Heart left ventricle (tissue), 16 donors: ENCODE results near the gene CELF4. TPM values are rescaled to one million over a fixed set of nuclear protein-coding genes. Genes with fewer than 3 reads are reported as not detected.

ENCODE experiments used
- ATAC-seq, 4 donors: fragments of 200-7000 bp; cut with Tn5 transposase; one replicate each; pipeline ENCODE4 v1.9.1; 2020 to 2022; ENCODE audit warnings: moderate library complexity in 4 of 4, mild to moderate bottlenecking in 3 of 4, moderate number of reproducible peaks in 1 of 4
- DNase-seq, 5 donors: peaks; one replicate each; pipeline ENCODE4 v3.0.0-alpha.2; 2020
- H3K27ac ChIP-seq, 12 donors: fragments of 200-600 bp; sonication (generic) in 4 of 12; one replicate each; pipeline versions ENCODE4 v1.5.0 to v1.8.0; 2016 to 2022; ENCODE audit warnings: mild to moderate bottlenecking in 2 of 12
- H3K27me3 ChIP-seq, 9 donors: fragments of 200-600 bp; sonication (generic) in 2 of 9; one replicate each; pipeline versions ENCODE4 v1.5.1 to v1.8.0; 2016 to 2022; ENCODE audit warnings: mild to moderate bottlenecking in 3 of 9
- H3K36me3 ChIP-seq, 9 donors: fragments of 200-600 bp; sonication (generic) in 2 of 9; one replicate each; pipeline versions ENCODE4 v1.5.0 to v1.8.0; 2018 to 2022; ENCODE audit warnings: mild to moderate bottlenecking in 2 of 9
- H3K4me1 ChIP-seq, 12 donors: fragments of 200-600 bp; sonication (generic) in 4 of 12; one replicate each; pipeline versions ENCODE4 v1.5.0 to v1.8.0; 2016 to 2022; ENCODE audit warnings: mild to moderate bottlenecking in 3 of 12
- H3K4me3 ChIP-seq, 12 donors: fragments of 200-600 bp; sonication (generic) in 4 of 12; one replicate each; pipeline versions ENCODE4 v1.5.0 to v1.8.0; 2017 to 2022; ENCODE audit warnings: mild to moderate bottlenecking in 9 of 12, moderate library complexity in 4 of 12
- H3K9me3 ChIP-seq, 12 donors: fragments of 200-600 bp; sonication (generic) in 4 of 12; one replicate each; pipeline versions ENCODE4 v1.5.0 to v1.8.0; 2016 to 2022; ENCODE audit warnings: mild to moderate bottlenecking in 1 of 12
- CTCF ChIP-seq, 12 donors: fragments of 200-600 bp; sonication (generic) in 4 of 12; IDR thresholded peaks; one replicate each; pipeline versions ENCODE4 v1.5.0 to v1.8.0; 2018 to 2022; ENCODE audit warnings: antibody characterized with exemption in 12 of 12, mild to moderate bottlenecking in 5 of 12
- POLR2A ChIP-seq, 2 donors: fragments of 450-650 bp; IDR thresholded peaks; one replicate each; pipeline ENCODE4 v1.6.1; 2017; ENCODE audit warnings: antibody characterized with exemption in 2 of 2, mild to moderate bottlenecking in 2 of 2, moderate library complexity in 2 of 2
- WGBS, 4 donors: extraction: QIAGEN DNeasy Blood & Tissue Kit in 2 of 4; methylation state at CpG; one replicate each; pipeline versions ENCODE4 v1.1.5 to v1.1.7; 2013 to 2018; 5-methylcytosine and 5-hydroxymethylcytosine counted together
- intact Hi-C, 10 donors: fragments of 100-400 bp; cut with DNase I; formaldehyde crosslinking; loops; one replicate each; pipeline versions ENCODE4 v1.11.1 to v1.14.2; 2022
- polyA plus RNA-seq, 2 donors: library from polyadenylated mRNA; stranded (reverse); fragments of 200-250 nt; gene quantifications; one replicate each; pipeline ENCODE4 v1.2.3, GENCODE V29; 2013
- total RNA-seq, 9 donors: library from RNA; depleted of rRNA in 2 of 9; stranded (reverse); fragments of >200 nt in 2 of 9; fragmentation: NEBNext Ultra II Directional in 3 of 9; extraction: Animal tissue kit (Norgen Biotek cat#: 25700) in 3 of 9; gene quantifications; one replicate each; pipeline versions ENCODE4 v1.1.0 to v1.2.4, GENCODE V29; 2016 to 2023
- donor health status: ischemic (EF 13 %, LVEDD 7.1; RV severe dilation, severe dysfunction).
- donor health status: healthy with polysubstance abuse.
- donor health status: DM: no; HTN: yes; CAD: no.
- donor health status: DM: no; HTN: no; CAD: no.
- donor health status: ischemic (EF 25% LVEDD 6.9; RV normal size, moderate dysfunction).
- donor health status: ischemic (EF 25% LVEDD 5.7; RV mildly dilated, moderate dysfunction).
- donor health status: healthy.
- donor health status: DM: yes; HTN: yes; CAD: no.
- donor health status: ischemic (EF 35%, LVEDD 5.7; RV mildly dilated, moderate dysfunction).
- donor health status: nonischemic (EF 11% LVEDD 7.7; RV severe dilation, severe dysfunction).
- donor health status: DM: yes; HTN: yes; CAD: no.
- donor health status: PGD.
- donor health status: ischemic (EF 29% LVEDD 5.4; RV normal size, mild dysfunction).
- donor health status: nonischemic (EF 23%, LVEDD 6.1; RV moderate dilation, normal function).

CELF4 gene
- total and polyA plus RNA-seq, 11 donors = 0.11 to 0.67 (median 0.40) TPM; not detected in 3

GRCh38 chr18:37499044-37499443, 66.6 kb downstream of the CELF4 start:
- Histone ChIP-seq H3K9me3 (no peaks in the 10 kb centered on the region), H3K27me3 (peaks cover 0 to 14% (median 0%) of the 10 kb centered on the region in 9 donors), H3K27ac (no peak overlapping the region), H3K36me3 (no peaks in the 10 kb centered on the region), H3K4me1 (no peaks in the 10 kb centered on the region), H3K4me3 (no peak overlapping the region)
- no peak for DNase-seq
- ATAC-seq = no peak
- 54 to 59% (median 57%) methylated on average over 3 to 4 of the region's 4 CpGs for WGBS, 4 donors
- intact Hi-C loops = loop anchor here in 1 of 10 donors (10.0 kb wide), 1 partner anchor 64 kb away; no protein-coding TSS in a partner anchor
- TF ChIP-seq CTCF (IDR thresholded peaks at IDR 0.05) (no peak), POLR2A (IDR thresholded peaks at IDR 0.05) (no peak)

- H3K4me3 ChIP-seq = no peak overlapping the region
- H3K4me1 ChIP-seq = no peaks in the 10 kb centered on the region
- no peak for ATAC-seq
- 82 to 86% (median 85%) methylated on average over 1 of the region's 1 CpG for WGBS, 4 donors
- TF ChIP-seq POLR2A (IDR thresholded peaks at IDR 0.05) = no peak
- no peak for TF ChIP-seq CTCF (IDR thresholded peaks at IDR 0.05)
- DNase-seq = no peak
- no peak overlapping the region for H3K27ac ChIP-seq
- intact Hi-C loops = loop anchor here in 1 of 10 donors (10.0 kb wide), 1 partner anchor 63 kb away; no protein-coding TSS in a partner anchor
- no peaks in the 10 kb centered on the region for H3K36me3 ChIP-seq
- H3K27me3 ChIP-seq = peaks cover 0 to 15% (median 0%) of the 10 kb centered on the region in 9 donors
- H3K9me3 ChIP-seq = no peaks in the 10 kb centered on the region
These were observed 67.6 kb downstream of the CELF4 start for GRCh38 chr18:37497853-37498518.

- 84 to 87% (median 85%) methylated on average over 6 of the region's 6 CpGs for WGBS, 4 donors
- intact Hi-C loops = loop anchor here in 1 of 10 donors (10.0 kb wide), 1 partner anchor 62 kb away; no protein-coding TSS in a partner anchor
- H3K27me3 ChIP-seq = peaks cover 0 to 15% (median 0%) of the 10 kb centered on the region in 9 donors
These were observed 69.0 kb downstream of the CELF4 start for GRCh38 chr18:37496568-37496967.

More at GRCh38 chr18:37496568-37496967, 69.0 kb downstream of the CELF4 start:
- Histone ChIP-seq H3K27ac (no peak overlapping the region), H3K36me3 (no peaks in the 10 kb centered on the region), H3K4me3 (no peak overlapping the region), H3K9me3 (no peaks in the 10 kb centered on the region), H3K4me1 (no peaks in the 10 kb centered on the region)
- no peak for DNase-seq
- ATAC-seq = no peak
- TF ChIP-seq POLR2A (IDR thresholded peaks at IDR 0.05) = no peak
- TF ChIP-seq CTCF (IDR thresholded peaks at IDR 0.05) = no peak
